OCI-LY1 (cell line): Measurements from ENCODE around the gene FEV.

ENCODE experiments used
- H2AFZ ChIP-seq: fragments of 200-600 bp; sonication (generic), shearing (Covaris generic); 2 replicates; pipeline ENCODE4 v1.6.0; 2014; ENCODE audit warnings: antibody characterized with exemption, mild to moderate bottlenecking, low read length
- H3F3A ChIP-seq: fragments of 200-600 bp; sonication (generic), shearing (Covaris generic); 2 replicates; pipeline ENCODE4 v1.6.0; 2014; ENCODE audit warnings: mild to moderate bottlenecking, antibody characterized with exemption, low read length, moderate library complexity; ENCODE audit not compliant: insufficient read depth
- H3K27ac ChIP-seq: fragments of 200-600 bp; sonication (generic); 2 replicates; pipeline ENCODE4 v1.5.1; 2014; ENCODE audit warnings: low read length, mixed run types, mild to moderate bottlenecking, low read depth; ENCODE audit not compliant: poor library complexity, severe bottlenecking
- H3K27me3 ChIP-seq: fragments of 200-600 bp; sonication (generic); 2 replicates; pipeline ENCODE4 v1.6.0; 2014; ENCODE audit warnings: antibody characterized with exemption, mild to moderate bottlenecking, low read length, moderate library complexity; ENCODE audit not compliant: insufficient read depth
- H3K36me3 ChIP-seq: fragments of 200-600 bp; sonication (generic); 2 replicates; pipeline ENCODE4 v1.6.1; 2014; ENCODE audit warnings: mild to moderate bottlenecking, antibody characterized with exemption, low read length, moderate library complexity, mixed read lengths; ENCODE audit not compliant: insufficient read depth
- H3K4me1 ChIP-seq: fragments of 200-600 bp; sonication (generic); 2 replicates; pipeline ENCODE4 v1.5.1; 2014; ENCODE audit warnings: mild to moderate bottlenecking, low read length, moderate library complexity; ENCODE audit not compliant: insufficient read depth, severe bottlenecking
- H3K4me2 ChIP-seq: fragments of 200-600 bp; sonication (generic), shearing (Covaris generic); 2 replicates; pipeline ENCODE4 v1.6.1; 2014; ENCODE audit warnings: low read length
- H3K4me3 ChIP-seq: fragments of 200-600 bp; sonication (generic); 2 replicates; pipeline ENCODE4 v1.5.1; 2014; ENCODE audit warnings: low read length, low read depth, mild to moderate bottlenecking, mixed read lengths; ENCODE audit not compliant: poor library complexity, severe bottlenecking
- H3K79me2 ChIP-seq: fragments of 200-600 bp; shearing (Covaris generic); 2 replicates; pipeline ENCODE4 v1.6.1; 2016; ENCODE audit warnings: mixed run types, low read length, mixed read lengths; ENCODE audit not compliant: insufficient read depth
- H3K9ac ChIP-seq: fragments of 200-600 bp; sonication (generic), shearing (Covaris generic); 2 replicates; pipeline ENCODE4 v1.6.1; 2014; ENCODE audit warnings: mild to moderate bottlenecking, low read length, mixed read lengths
- H3K9me2 ChIP-seq: fragments of 200-600 bp; sonication (generic), shearing (Covaris generic); 2 replicates; pipeline ENCODE4 v1.6.1; 2014; ENCODE audit warnings: low read depth, mild to moderate bottlenecking, low read length, mixed read lengths
- H3K9me3 ChIP-seq: fragments of 200-600 bp; shearing (Covaris generic); 2 replicates; pipeline ENCODE4 v1.6.1; 2014; ENCODE audit warnings: low read length, mixed read lengths
- H4K20me1 ChIP-seq: fragments of 200-600 bp; sonication (generic), shearing (Covaris generic); 2 replicates; pipeline ENCODE4 v1.6.0; 2016; ENCODE audit warnings: mild to moderate bottlenecking, low read length; ENCODE audit not compliant: insufficient read depth
- CTCF ChIP-seq: fragments of 200-600 bp; sonication (generic), shearing (Covaris generic); IDR thresholded peaks from 2 replicates; pipeline ENCODE4 v1.5.1; 2017; ENCODE audit warnings: mild to moderate bottlenecking, antibody characterized with exemption, low read length, moderate library complexity, mixed read lengths
- EZH2 ChIP-seq: fragments of 200-600 bp; sonication (generic), shearing (Covaris generic); IDR thresholded peaks from 2 replicates; pipeline ENCODE4 v1.8.0; 2017; ENCODE audit warnings: borderline replicate concordance, mixed run types, mild to moderate bottlenecking, antibody characterized with exemption, low read length, moderate library complexity, mixed read lengths

FEV gene

GRCh38 chr2:219025637-219026585, 40.9 kb upstream of the FEV start:
- Histone ChIP-seq H3K79me2 (no peaks in the 10 kb centered on the region), H3K36me3 (no peaks in the 10 kb centered on the region), H3K9me3 (no peaks in the 10 kb centered on the region), H3K4me1 (no peaks in the 10 kb centered on the region), H3K27me3 (no peaks in the 10 kb centered on the region), H3F3A (no peaks in the 10 kb centered on the region), H4K20me1 (no peaks in the 10 kb centered on the region), H3K9ac (no peak overlapping the region), H3K27ac (no peak overlapping the region), H3K9me2 (no peaks in the 10 kb centered on the region), H3K4me2 (no peak overlapping the region), H2AFZ (no peak overlapping the region), H3K4me3 (no peak overlapping the region)
- TF ChIP-seq EZH2 (no peak), CTCF (no peak)

- no peak for TF ChIP-seq EZH2
- no peak for TF ChIP-seq CTCF
- no peaks in the 10 kb centered on the region for H4K20me1 ChIP-seq
- H3K79me2 ChIP-seq, result no peaks in the 10 kb centered on the region
- no peaks in the 10 kb centered on the region for H3K27me3 ChIP-seq
- H3F3A ChIP-seq, result no peaks in the 10 kb centered on the region
- no peaks in the 10 kb centered on the region for H3K36me3 ChIP-seq
- no peak overlapping the region for H3K27ac ChIP-seq
- no peak overlapping the region for H3K9ac ChIP-seq
- no peak overlapping the region for H3K4me2 ChIP-seq
- no peaks in the 10 kb centered on the region for H3K9me2 ChIP-seq
- no peaks in the 10 kb centered on the region for H3K4me1 ChIP-seq
- no peak overlapping the region for H3K4me3 ChIP-seq
- H2AFZ ChIP-seq, result no peak overlapping the region
- H3K9me3 ChIP-seq, result no peaks in the 10 kb centered on the region
Observed at GRCh38 chr2:219024059-219024458, 39.1 kb upstream of the FEV start.

- Histone ChIP-seq H4K20me1 (no peaks in the 10 kb centered on the region), H3K27me3 (no peaks in the 10 kb centered on the region; the same call in 1 of the 2 replicates), H3K4me1 (no peaks in the 10 kb centered on the region), H3K79me2 (no peaks in the 10 kb centered on the region), H3K9me2 (no peaks in the 10 kb centered on the region), H3F3A (no peaks in the 10 kb centered on the region), H2AFZ (no peak overlapping the region), H3K4me3 (no peak overlapping the region), H3K4me2 (no peak overlapping the region), H3K27ac (no peak overlapping the region), H3K9ac (no peak overlapping the region), H3K9me3 (no peaks in the 10 kb centered on the region), H3K36me3 (no peaks in the 10 kb centered on the region)
- TF ChIP-seq EZH2, result no peak
- TF ChIP-seq CTCF, result no peak
Observed at GRCh38 chr2:219023045-219023605, 38.1 kb upstream of the FEV start.
